Fibroblast of lung (primary cell): ENCODE data around the gene C3orf18. TPM values are rescaled to one million over a fixed set of nuclear protein-coding genes. Genes with fewer than 3 reads are reported as not detected.

Experiments used
- DNase-seq, 2 donors: peaks; one replicate each; pipeline versions ENCODE4 v3.0.0 to v3.0.0-alpha.2; 2010; ENCODE audit warnings: low read depth in 2 of 2
- H2AFZ ChIP-seq: 2 replicates; pipeline ENCODE4 v1.5.1; 2012; ENCODE audit warnings: low read length, control low read depth, inconsistent platforms
- H3K27ac ChIP-seq: 2 replicates; pipeline ENCODE4 v1.5.1; 2011; ENCODE audit warnings: low read length, control low read depth; ENCODE audit not compliant: insufficient read depth
- H3K27me3 ChIP-seq: 2 replicates; pipeline ENCODE4 v1.5.1; 2011; ENCODE audit warnings: mild to moderate bottlenecking, low read length; ENCODE audit not compliant: control insufficient read depth, insufficient read depth
- H3K36me3 ChIP-seq: 2 replicates; pipeline ENCODE4 v1.5.1; 2011; ENCODE audit warnings: low read length; ENCODE audit not compliant: control insufficient read depth, insufficient read depth
- H3K4me1 ChIP-seq: 2 replicates; pipeline ENCODE4 v1.5.1; 2011; ENCODE audit warnings: low read length; ENCODE audit not compliant: control insufficient read depth, insufficient read depth; ENCODE audit errors: extremely low read depth
- H3K4me2 ChIP-seq: 2 replicates; pipeline ENCODE4 v1.5.1; 2011; ENCODE audit warnings: low read length, control low read depth; ENCODE audit not compliant: insufficient read depth; ENCODE audit errors: extremely low read depth
- H3K4me3 ChIP-seq, 4 experiments: fragments of 200-600 bp in 1 of 4; sonication (generic) in 1 of 4; replicated peaks in 1 of 4; 2 replicates each; pipeline ENCODE4 v1.5.1; 2011 to 2016; ENCODE audit warnings: low read length in 4 of 4, low read depth in 3 of 4, mild to moderate bottlenecking in 3 of 4, control low read depth in 2 of 4, inconsistent platforms in 1 of 4, mixed read lengths in 1 of 4; ENCODE audit not compliant: insufficient read depth in 1 of 4; ENCODE audit errors: control extremely low read depth in 1 of 4
- H3K79me2 ChIP-seq: 2 replicates; pipeline ENCODE4 v1.5.1; 2012; ENCODE audit warnings: mild to moderate bottlenecking, low read length, inconsistent platforms; ENCODE audit not compliant: control insufficient read depth, insufficient read depth
- H3K9ac ChIP-seq: 2 replicates; pipeline ENCODE4 v1.5.1; 2011; ENCODE audit warnings: mild to moderate bottlenecking, low read length, control low read depth; ENCODE audit not compliant: insufficient read depth
- H3K9me3 ChIP-seq: 2 replicates; pipeline ENCODE4 v1.5.1; 2012; ENCODE audit warnings: low read depth, low read length; ENCODE audit not compliant: control insufficient read depth, insufficient read depth
- H4K20me1 ChIP-seq: 2 replicates; pipeline ENCODE4 v1.5.1; 2011; ENCODE audit warnings: low read length; ENCODE audit not compliant: control insufficient read depth, insufficient read depth; ENCODE audit errors: extremely low read depth
- EZH2 ChIP-seq: IDR thresholded peaks from 2 replicates; pipeline ENCODE4 v1.5.1; 2012; ENCODE audit warnings: low read length, control low read depth, mild to moderate bottlenecking; ENCODE audit errors: missing control alignments
- polyA plus RNA-seq, 2 donors: library from polyadenylated mRNA; depleted of rRNA in 1 of 2; stranded (reverse) in 1 of 2; unstranded in 1 of 2; fragments of >200 nt; gene quantifications; 2 replicates each; pipeline ENCODE4 v1.2.1, GENCODE V29; 2011 to 2012; ENCODE audit warnings: missing spikeins in 1 of 2
- total RNA-seq: library from RNA; depleted of rRNA; stranded (reverse); fragments of >200 nt; gene quantifications from 2 replicates; pipeline ENCODE4 v1.2.1, GENCODE V29; 2014
- TF ChIP-seq, protein P1 (sequence below), 2 donors: IDR thresholded peaks in 1 of 2; conservative IDR thresholded peaks in 1 of 2; 1 replicate in 1 of 2; 2 replicates in 1 of 2; pipeline ENCODE4 v1.5.1; 2011 to 2012; ENCODE audit warnings: low read length in 2 of 2, control low read depth in 1 of 2, inconsistent platforms in 1 of 2, low read depth in 1 of 2, mild to moderate bottlenecking in 1 of 2

Gene C3orf18
- total and polyA plus RNA-seq, 2 donors (not counting 1 experiment from before 2014, with no cell fraction given): 8.7 to 25.8 TPM

DNA sequence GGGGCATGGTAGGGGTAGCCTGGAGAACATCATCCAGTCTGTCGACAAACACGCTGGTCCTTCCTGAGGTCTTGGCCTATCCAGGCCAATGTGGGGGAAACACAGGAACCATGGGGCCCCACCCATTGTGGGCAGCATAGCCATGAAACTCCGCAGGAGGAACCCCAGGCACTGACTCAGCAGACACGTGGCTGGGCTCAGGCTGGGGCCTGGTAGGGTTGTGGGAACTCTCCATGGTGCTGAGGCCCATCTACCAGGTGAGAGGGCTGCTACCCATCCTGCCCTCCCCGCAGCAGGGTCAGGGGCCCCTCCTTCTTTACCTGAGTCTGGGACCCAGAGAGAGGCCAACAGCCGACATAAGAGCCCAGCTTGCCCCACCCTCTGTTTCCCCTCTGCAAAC, 41.6 kb downstream of the C3orf18 start:
- H3K9ac ChIP-seq: no peak overlapping the region
- H3K27me3 ChIP-seq: peaks cover 7% of the 10 kb centered on the region
- H2AFZ ChIP-seq: no peak overlapping the region
- no peaks in the 10 kb centered on the region for H3K9me3 ChIP-seq
- no peak overlapping the region for H3K4me2 ChIP-seq
- H3K27ac ChIP-seq: no peak overlapping the region
- H3K36me3 ChIP-seq: no peaks in the 10 kb centered on the region
- H3K4me3 ChIP-seq: no peak overlapping the region
- H3K79me2 ChIP-seq: no peaks in the 10 kb centered on the region
- peak; percentile 38 to 39 for DNase-seq
- no peak for TF ChIP-seq EZH2
- TF ChIP-seq, protein P1, sequence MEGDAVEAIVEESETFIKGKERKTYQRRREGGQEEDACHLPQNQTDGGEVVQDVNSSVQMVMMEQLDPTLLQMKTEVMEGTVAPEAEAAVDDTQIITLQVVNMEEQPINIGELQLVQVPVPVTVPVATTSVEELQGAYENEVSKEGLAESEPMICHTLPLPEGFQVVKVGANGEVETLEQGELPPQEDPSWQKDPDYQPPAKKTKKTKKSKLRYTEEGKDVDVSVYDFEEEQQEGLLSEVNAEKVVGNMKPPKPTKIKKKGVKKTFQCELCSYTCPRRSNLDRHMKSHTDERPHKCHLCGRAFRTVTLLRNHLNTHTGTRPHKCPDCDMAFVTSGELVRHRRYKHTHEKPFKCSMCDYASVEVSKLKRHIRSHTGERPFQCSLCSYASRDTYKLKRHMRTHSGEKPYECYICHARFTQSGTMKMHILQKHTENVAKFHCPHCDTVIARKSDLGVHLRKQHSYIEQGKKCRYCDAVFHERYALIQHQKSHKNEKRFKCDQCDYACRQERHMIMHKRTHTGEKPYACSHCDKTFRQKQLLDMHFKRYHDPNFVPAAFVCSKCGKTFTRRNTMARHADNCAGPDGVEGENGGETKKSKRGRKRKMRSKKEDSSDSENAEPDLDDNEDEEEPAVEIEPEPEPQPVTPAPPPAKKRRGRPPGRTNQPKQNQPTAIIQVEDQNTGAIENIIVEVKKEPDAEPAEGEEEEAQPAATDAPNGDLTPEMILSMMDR (conservative IDR thresholded peaks at IDR 0.05 in 1 of 2, IDR thresholded peaks at IDR 0.05 in 1 of 2; ENCODE audit: low read depth in 1 of 2, low read length in 2 of 2): no peak
- no peaks in the 10 kb centered on the region for H3K4me1 ChIP-seq
- no peaks in the 10 kb centered on the region for H4K20me1 ChIP-seq

DNA sequence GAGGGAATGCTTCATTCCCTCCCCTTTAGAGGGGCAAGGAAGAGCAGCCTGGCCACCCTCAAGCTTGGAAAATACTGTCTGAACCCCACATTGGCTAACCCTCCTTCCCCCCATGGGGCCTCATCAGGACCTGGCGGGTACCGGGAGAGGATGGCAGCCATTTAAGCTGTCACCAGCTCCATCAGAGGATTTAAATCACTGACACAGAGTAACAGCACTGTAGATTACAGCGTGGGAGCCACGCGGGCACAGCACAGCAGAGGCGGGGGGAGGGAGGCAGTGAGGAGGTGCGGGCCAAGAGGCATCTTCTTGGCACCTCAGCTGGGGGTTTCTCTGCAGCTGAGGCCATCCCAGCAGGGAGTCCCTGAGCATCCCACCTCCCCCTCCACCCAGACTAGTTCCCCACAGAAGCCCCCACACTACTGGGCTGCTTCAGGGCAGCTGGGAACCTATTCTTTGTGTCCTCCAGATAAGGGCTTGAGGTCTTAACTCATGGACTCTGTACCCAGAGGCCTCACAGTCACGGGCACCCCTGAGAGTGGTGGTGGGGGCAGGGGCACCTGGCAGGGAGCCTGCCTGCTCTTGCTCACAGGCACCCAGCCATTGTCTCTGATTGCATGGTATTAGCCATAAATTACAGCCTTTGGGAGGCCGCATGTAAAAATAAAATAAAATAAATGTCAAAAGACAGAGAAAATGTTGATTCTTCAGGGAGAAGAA, 42.2 kb downstream of the C3orf18 start:
- H3K4me2 ChIP-seq: no peak overlapping the region
- no peak overlapping the region for H3K9ac ChIP-seq
- DNase-seq: no peak
- no peaks in the 10 kb centered on the region for H4K20me1 ChIP-seq
- H3K4me3 ChIP-seq: no peak overlapping the region
- no peaks in the 10 kb centered on the region for H3K9me3 ChIP-seq
- H3K36me3 ChIP-seq: no peaks in the 10 kb centered on the region
- H3K79me2 ChIP-seq: no peaks in the 10 kb centered on the region
- TF ChIP-seq, protein P1 (conservative IDR thresholded peaks at IDR 0.05 in 1 of 2, IDR thresholded peaks at IDR 0.05 in 1 of 2; ENCODE audit: low read depth in 1 of 2, low read length in 2 of 2): no peak
- TF ChIP-seq EZH2: no peak
- peaks cover 3% of the 10 kb centered on the region for H3K27me3 ChIP-seq
- no peak overlapping the region for H2AFZ ChIP-seq
- H3K4me1 ChIP-seq: no peaks in the 10 kb centered on the region
- H3K27ac ChIP-seq: no peak overlapping the region

DNA sequence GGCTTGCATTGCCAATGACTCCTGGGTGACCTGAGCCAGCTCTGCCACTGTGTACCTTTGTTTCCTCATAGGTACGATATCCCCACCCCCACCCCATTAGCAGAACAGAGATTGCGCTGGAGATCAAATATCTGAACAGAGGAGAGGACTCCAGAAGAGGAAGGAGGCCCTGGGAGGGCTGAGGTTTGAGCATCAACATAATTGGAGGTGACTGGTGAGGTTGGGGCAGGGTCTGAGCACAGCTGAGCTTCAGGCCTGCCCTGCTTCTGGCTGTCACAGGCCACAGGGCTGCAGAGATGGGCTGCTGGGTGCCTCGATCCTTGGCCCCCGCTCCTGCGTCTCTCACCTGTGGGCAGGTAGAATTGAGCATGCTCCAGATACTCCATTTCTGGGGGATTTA, 42.8 kb downstream of the C3orf18 start:
- H3K9ac ChIP-seq: no peak overlapping the region
- no peak overlapping the region for H2AFZ ChIP-seq
- peaks cover 3% of the 10 kb centered on the region for H3K27me3 ChIP-seq
- no peak for DNase-seq
- H3K4me1 ChIP-seq: no peaks in the 10 kb centered on the region
- no peak overlapping the region for H3K4me3 ChIP-seq
- H3K4me2 ChIP-seq: no peak overlapping the region
- H3K9me3 ChIP-seq: no peaks in the 10 kb centered on the region
- no peak overlapping the region for H3K27ac ChIP-seq
- no peaks in the 10 kb centered on the region for H3K79me2 ChIP-seq
- H4K20me1 ChIP-seq: no peaks in the 10 kb centered on the region
- H3K36me3 ChIP-seq: no peaks in the 10 kb centered on the region
- no peak for TF ChIP-seq EZH2
- TF ChIP-seq, protein P1 (conservative IDR thresholded peaks at IDR 0.05 in 1 of 2, IDR thresholded peaks at IDR 0.05 in 1 of 2; ENCODE audit: low read depth in 1 of 2, low read length in 2 of 2): no peak
